GM12865 (cell line): ENCODE results near the gene RC3H1.

Source experiments
- DNase-seq: peaks from one replicate; pipeline ENCODE4 v3.0.0; 2010; ENCODE audit warnings: low read depth
- H3K4me3 ChIP-seq: 2 replicates; pipeline ENCODE4 v1.5.1; 2011; ENCODE audit warnings: mild to moderate bottlenecking, low read depth, low read length, control low read depth
- CTCF ChIP-seq: IDR thresholded peaks from 2 replicates; pipeline ENCODE4 v1.5.1; 2011; ENCODE audit warnings: low read length, control low read depth, low read depth, inconsistent platforms; ENCODE audit not compliant: insufficient read depth; ENCODE audit errors: missing control alignments

The RC3H1 gene

GRCh38 chr1:173920861-173921260, 101.3 kb downstream of the RC3H1 start:
- no peak for TF ChIP-seq CTCF
- no peak for DNase-seq
- no peak overlapping the region for H3K4me3 ChIP-seq

- no peak for TF ChIP-seq CTCF
- no peak overlapping the region for H3K4me3 ChIP-seq
These were observed 104.3 kb downstream of the RC3H1 start for GRCh38 chr1:173917635-173918493.

GRCh38 chr1:173917149-173917548, 105.0 kb downstream of the RC3H1 start, which contains the start of gene SERPINC1:
Gene SERPINC1 (minus strand): TSS chr1:173917327. CDS start chr1:173917259, 68 bp downstream.
- no peak for TF ChIP-seq CTCF
- no peak for DNase-seq

More at GRCh38 chr1:173917635-173918493, 104.3 kb downstream of the RC3H1 start:
- DNase-seq, result no peak

DNA sequence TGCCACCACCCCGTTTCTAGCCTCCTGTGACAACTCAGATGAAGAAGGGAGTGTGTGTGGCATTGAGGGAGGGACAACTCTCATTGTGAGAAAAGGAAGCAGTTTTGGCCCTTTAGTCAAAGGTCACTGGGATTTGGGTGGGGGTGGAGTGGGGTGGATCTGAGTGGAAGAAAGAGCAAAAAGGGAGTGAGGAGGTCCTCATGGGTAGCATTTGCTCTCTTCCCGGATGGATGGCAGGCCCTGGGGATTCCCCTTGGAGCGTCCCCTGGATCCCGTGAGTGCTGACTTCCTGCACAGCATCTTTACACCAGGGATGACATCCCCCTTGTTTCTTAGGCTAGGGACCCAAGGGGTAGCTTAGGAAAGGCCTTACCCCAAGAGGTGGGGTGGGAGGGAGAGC, 105.5 kb downstream of the RC3H1 start:
- no peak for TF ChIP-seq CTCF
- DNase-seq, result no peak
- no peak overlapping the region for H3K4me3 ChIP-seq

More at GRCh38 chr1:173917149-173917548, 105.0 kb downstream of the RC3H1 start, which contains the start of gene SERPINC1:
- H3K4me3 ChIP-seq, result no peak within 1 kb of the TSS

- H3K4me3 ChIP-seq, result no peak overlapping the region
- TF ChIP-seq CTCF, result no peak
- DNase-seq, result no peak
These were observed 106.6 kb downstream of the RC3H1 start for GRCh38 chr1:173915596-173915995.

GRCh38 chr1:173914366-173914871, 107.7 kb downstream of the RC3H1 start:
- DNase-seq, result peak; percentile 62
- TF ChIP-seq CTCF, result peak; percentile 77
- no peak overlapping the region for H3K4me3 ChIP-seq
